GM12878 (cell line): ENCODE results near the gene YIF1B. TPM values are rescaled to one million over a fixed set of nuclear protein-coding genes. Genes with fewer than 3 reads are reported as not detected.

Experiments used
- ATAC-seq: fragments of 200-7000 bp; cut with Tn5 transposase; 3 replicates; pipeline ENCODE4 v1.9.1; 2020; ENCODE audit warnings: mild to moderate bottlenecking, moderate library complexity
- BruUV-seq: library from RNA; stranded (reverse); fragments of 400-500 nt; replicated peaks from 2 replicates; lab custom pipeline; 2021; lab: Mats Ljungman, UMichigan
- CTCF ChIA-PET: fragments of 300-600 bp; sonication (Branson Sonifier 250); formaldehyde crosslinking; extraction: SDS; loops from one replicate; lab custom pipeline; 2021; ENCODE audit warnings: inconsistent platforms; lab: Yijun Ruan, JAX
- POLR2A ChIA-PET: fragments of 350-600 bp; formaldehyde crosslinking; extraction: SDS; loops from one replicate; lab custom pipeline; 2021; ENCODE audit warnings: inconsistent platforms; lab: Charles Lee
- RAD21 ChIA-PET: fragments of 300-600 bp; sonication (Branson Sonifier 250); formaldehyde crosslinking; loops from one replicate; lab custom pipeline; 2023; ENCODE audit warnings: antibody characterized with exemption; ENCODE audit not compliant: unreplicated experiment; lab: Charles Lee
- SMC1A ChIA-PET: fragments of 300-600 bp; sonication (Branson Sonifier 250); formaldehyde crosslinking; loops from one replicate; lab custom pipeline; 2023; ENCODE audit not compliant: unreplicated experiment, uncharacterized antibody; lab: Charles Lee
- DNase-seq: peaks from one replicate; pipeline ENCODE4 v3.0.0-alpha.2; 2011; ENCODE audit warnings: low read depth, low spot score
- FAIRE-seq: peaks from 3 replicates; lab custom pipeline; 2011; peaks lifted over from hg19 to GRCh38; lab: Jason Lieb, UNC
- H2AFZ ChIP-seq: 2 replicates; pipeline ENCODE4 v1.6.0; 2011; ENCODE audit warnings: low read depth, low read length, control low read depth; ENCODE audit not compliant: control insufficient read depth
- H3K27ac ChIP-seq: 2 replicates; pipeline ENCODE4 v1.5.1; 2011; ENCODE audit warnings: control low read depth; ENCODE audit not compliant: control insufficient read depth, insufficient read depth
- H3K27me3 ChIP-seq, 2 experiments: replicated peaks in 1 of 2; 2 replicates each; pipeline versions ENCODE4 v1.6.0 to v1.6.1; 2011; ENCODE audit warnings: low read length in 1 of 2; ENCODE audit not compliant: control insufficient read depth in 2 of 2, insufficient read depth in 2 of 2
- H3K36me3 ChIP-seq, 2 experiments: 2 replicates each; pipeline ENCODE4 v1.5.1; 2011; ENCODE audit warnings: low read length in 1 of 2; ENCODE audit not compliant: control insufficient read depth in 2 of 2, insufficient read depth in 2 of 2
- H3K4me1 ChIP-seq: 2 replicates; pipeline ENCODE4 v1.6.1; 2011; ENCODE audit warnings: mild to moderate bottlenecking, low read length, moderate library complexity, mixed read lengths; ENCODE audit not compliant: control insufficient read depth, insufficient read depth
- H3K4me2 ChIP-seq: 2 replicates; pipeline ENCODE4 v1.6.0; 2011; ENCODE audit warnings: control low read depth; ENCODE audit not compliant: control insufficient read depth, insufficient read depth
- H3K4me3 ChIP-seq: fragments of 200-600 bp; sonication (generic); 2 replicates; pipeline ENCODE4 v1.5.1; 2016
- H3K79me2 ChIP-seq: 2 replicates; pipeline ENCODE4 v1.6.0; 2011; ENCODE audit warnings: low read length; ENCODE audit not compliant: control insufficient read depth, insufficient read depth
- H3K9ac ChIP-seq: 2 replicates; pipeline ENCODE4 v1.8.0; 2011; ENCODE audit warnings: low read length, control low read depth, mixed read lengths; ENCODE audit not compliant: control insufficient read depth, insufficient read depth
- H3K9me3 ChIP-seq: replicated peaks from 3 replicates; pipeline ENCODE4 v1.5.1; 2011; ENCODE audit warnings: mild to moderate bottlenecking, low read length; ENCODE audit not compliant: control insufficient read depth, insufficient read depth
- H4K20me1 ChIP-seq: 2 replicates; pipeline ENCODE4 v1.6.0; 2011; ENCODE audit not compliant: control insufficient read depth, insufficient read depth
- CTCF ChIP-seq, 3 experiments: IDR thresholded peaks in 2 of 3; conservative IDR thresholded peaks in 1 of 3; 2 replicates each; pipeline ENCODE4 v1.5.1; 2011; ENCODE audit warnings: low read depth in 3 of 3, low read length in 3 of 3, mild to moderate bottlenecking in 3 of 3, control low read depth in 2 of 3, moderate library complexity in 2 of 3, inconsistent platforms in 1 of 3, mixed read lengths in 1 of 3; ENCODE audit not compliant: control insufficient read depth in 2 of 3, insufficient read depth in 1 of 3; ENCODE audit errors: extremely low read depth in 1 of 3
- CUX1 ChIP-seq: IDR thresholded peaks from 2 replicates; pipeline ENCODE4 v1.6.1; 2012; ENCODE audit warnings: improper control_type of control experiment, low read depth, low read length; ENCODE audit not compliant: insufficient replicate concordance
- EZH2 ChIP-seq: IDR thresholded peaks from 2 replicates; pipeline ENCODE4 v1.6.1; 2012; ENCODE audit warnings: low read depth, mild to moderate bottlenecking, control low read depth, inconsistent platforms, low read length, borderline replicate concordance; ENCODE audit not compliant: control insufficient read depth
- FOXM1 ChIP-seq: IDR thresholded peaks from 2 replicates; pipeline ENCODE4 v1.6.1; 2012; ENCODE audit warnings: low read depth, mild to moderate bottlenecking, inconsistent platforms, low read length, moderate library complexity
- WGBS: methylation state at CpG from one replicate; pipeline ENCODE4 v1.1.6; 2016; ENCODE audit warnings: low lambda C conversion rate; ENCODE audit not compliant: insufficient replicate concordance, insufficient coverage; ENCODE audit errors: missing lambda C conversion rate; 5-methylcytosine and 5-hydroxymethylcytosine counted together
- in situ Hi-C: fragments of 300-500 bp; cut with MboI; formaldehyde crosslinking; loops from 9 replicates; pipeline ENCODE4 v1.14.3; 2018; ENCODE audit warnings: mixed read lengths
- intact Hi-C: fragments of 100-400 bp; cut with micrococcal nuclease; formaldehyde crosslinking; loops from one replicate; pipeline ENCODE4 v1.14.2; 2022; ENCODE audit not compliant: unreplicated experiment
- polyA plus RNA-seq, 11 experiments: library from polyadenylated mRNA; depleted of rRNA in 4 of 11; unstranded in 6 of 11; stranded (reverse) in 5 of 11; fragments of >200 nt; fragmentation: Nextera tagmentation in 4 of 11; fragmentation: Illumina TruSeq in 1 of 11; extraction: Ambion mirVana in 4 of 11; extraction: Trizol in 1 of 11; gene quantifications; 1 replicate in 1 of 11; 2 replicates in 10 of 11; pipeline versions ENCODE4 v1.2.1 to v1.2.3, GENCODE V29; 2011 to 2016; ENCODE audit warnings: inconsistent platforms in 2 of 11, missing spikeins in 2 of 11, low read depth in 1 of 11
- total RNA-seq, 4 experiments: library from RNA; depleted of rRNA in 3 of 4; stranded (reverse); fragments of >200 nt in 3 of 4; fragmentation: Illumina TruSeq in 1 of 4; extraction: Trizol in 1 of 4; gene quantifications; 2 replicates each; pipeline versions ENCODE4 v1.2.1 to v1.2.3, GENCODE V29; 2013 to 2021
- TF ChIP-seq, protein P1 (sequence below): IDR thresholded peaks from 2 replicates; pipeline ENCODE4 v1.6.1; 2011; ENCODE audit warnings: low read depth, mild to moderate bottlenecking, low read length, moderate library complexity, borderline replicate concordance; ENCODE audit errors: extremely low read depth

YIF1B gene
- total and polyA plus RNA-seq, 10 of the 15 experiments (the other 5 are each of a cell fraction or from before 2014, with no cell fraction given), result 1.3 to 106 (median 53.5) TPM

DNA sequence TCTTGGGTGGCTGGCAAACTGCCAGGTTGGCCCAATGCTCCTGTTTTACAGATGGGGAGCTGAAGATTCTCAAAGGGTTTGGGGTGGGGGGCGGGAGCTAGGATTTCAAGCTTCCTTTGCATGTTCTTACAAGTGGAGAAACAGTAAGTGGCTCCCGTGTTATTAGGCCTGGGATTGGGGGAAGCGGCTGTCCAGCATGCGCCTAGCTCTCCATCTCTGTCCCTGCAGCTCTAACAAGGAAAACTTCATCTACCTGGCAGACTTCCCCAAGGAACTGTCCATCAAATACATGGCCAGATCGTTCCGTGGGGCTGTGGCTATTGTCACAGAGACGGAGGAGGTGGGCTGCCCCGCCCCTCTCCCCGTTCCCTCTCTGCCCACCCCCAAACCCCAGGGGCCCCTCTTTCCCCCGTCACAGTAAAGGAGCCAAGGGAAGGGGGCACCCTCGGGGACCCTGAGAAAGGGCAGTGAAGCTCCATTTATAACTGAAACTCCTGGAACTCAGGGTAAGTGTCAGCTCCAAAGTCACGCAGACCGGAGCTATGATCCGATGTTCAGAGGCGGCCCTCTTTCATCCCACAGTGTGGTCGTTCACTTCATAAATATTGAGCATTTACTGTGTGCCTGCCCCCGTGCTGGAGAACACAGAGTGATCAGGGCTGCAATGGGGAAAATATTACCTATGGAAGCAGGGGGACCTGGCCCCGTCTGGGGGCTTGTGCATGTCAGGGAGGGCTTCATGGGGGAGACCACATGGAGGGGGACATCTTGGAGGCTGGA is 43.7 kb upstream of the YIF1B start:
- ChIA-PET SMC1A (interaction anchor here (1.0 kb wide), 1 partner anchor 457 kb away, joined by 3 read pairs; no protein-coding TSS in a partner anchor), RAD21 (no interaction called here)
- no peaks in the 10 kb centered on the region for H3K9me3 ChIP-seq
- H3K36me3 ChIP-seq, result no peaks in the 10 kb centered on the region
- H3K4me3 ChIP-seq, result no peak overlapping the region
- H3K27me3 ChIP-seq, result no peaks in the 10 kb centered on the region; a peak in 2 of 4 replicates
- H3K4me1 ChIP-seq, result no peaks in the 10 kb centered on the region; the same call in 1 of the 2 replicates
- intact Hi-C loops, result no loop called here
- in situ Hi-C loops, result no loop called here
- no peak for FAIRE-seq
- H3K27ac ChIP-seq, result no peak overlapping the region
- no TSS peak for BruUV-seq
- no peak for DNase-seq
- H3K9ac ChIP-seq, result no peak overlapping the region
- H2AFZ ChIP-seq, result no peak overlapping the region
- no peak for TF ChIP-seq CTCF (IDR thresholded peaks at IDR 0.05 in 2 of 3, conservative IDR thresholded peaks at IDR 0.05 in 1 of 3; ENCODE audit: control insufficient read depth in 2 of 3, extremely low read depth in 1 of 3, insufficient read depth in 1 of 3, low read depth in 3 of 3, low read length in 3 of 3)
- TF ChIP-seq, protein P1, sequence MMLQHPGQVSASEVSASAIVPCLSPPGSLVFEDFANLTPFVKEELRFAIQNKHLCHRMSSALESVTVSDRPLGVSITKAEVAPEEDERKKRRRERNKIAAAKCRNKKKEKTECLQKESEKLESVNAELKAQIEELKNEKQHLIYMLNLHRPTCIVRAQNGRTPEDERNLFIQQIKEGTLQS, result no peak
- TF ChIP-seq FOXM1, result no peak
- TF ChIP-seq CUX1, result no peak
- TF ChIP-seq EZH2, result no peak
- TF ChIP-seq, all 136 proteins: peak for 0
- CTCF ChIA-PET, result no interaction called here
- Histone ChIP-seq H3K4me2 (no peak overlapping the region), H4K20me1 (no peaks in the 10 kb centered on the region), H3K79me2 (no peaks in the 10 kb centered on the region)
- POLR2A ChIA-PET, result interaction anchor here (0.6 kb wide), 2 partner anchors 29 to 188 kb away, joined by 5 to 8 read pairs; no protein-coding TSS in a partner anchor
- WGBS, result 34% methylated on average over 17 of the region's 18 CpGs
- ATAC-seq, result no peak
